ENCODE measurements around the gene RSRC1.
A peak's percentile ranks its signal among the peaks of the same experiment; 100 is the strongest.
"Not testable (repeated sequence)": the region's sequence is repeated elsewhere in the genome, so short reads cannot be mapped to it uniquely, and the experiment has no call there.

Gene RSRC1

GRCh38 chr3:158333736-158334135 is 223.8 kb downstream of the RSRC1 start:
- DNase-seq = peak; percentile 16 to 20

- peak; percentile 71 to 92 for DNase-seq
Observed at GRCh38 chr3:158337110-158337509, 227.2 kb downstream of the RSRC1 start.

GRCh38 chr3:158339638-158340037 is 229.7 kb downstream of the RSRC1 start:
- no peak for DNase-seq

GRCh38 chr3:158340951-158341350 is 231.1 kb downstream of the RSRC1 start:
- DNase-seq = not testable (repeated sequence)

GRCh38 chr3:158347966-158348365 is 238.1 kb downstream of the RSRC1 start:
- DNase-seq = no peak

GRCh38 chr3:158350971-158351370 is 241.1 kb downstream of the RSRC1 start:
- no peak for DNase-seq

- peak; percentile 82 to 87 for DNase-seq
Observed at GRCh38 chr3:158352551-158352950, 242.7 kb downstream of the RSRC1 start.

- DNase-seq = no peak
Observed at GRCh38 chr3:158354713-158355112, 244.8 kb downstream of the RSRC1 start.

GRCh38 chr3:158355623-158356588 is 246.0 kb downstream of the RSRC1 start:
- DNase-seq = no peak

GRCh38 chr3:158359339-158359738 is 249.4 kb downstream of the RSRC1 start:
- DNase-seq = no peak

GRCh38 chr3:158360756-158361448 is 251.0 kb downstream of the RSRC1 start:
- DNase-seq = no peak

- no peak for DNase-seq
Observed at GRCh38 chr3:158368271-158368670, 258.4 kb downstream of the RSRC1 start.

- no peak for DNase-seq
Observed at GRCh38 chr3:158369279-158369678, 259.4 kb downstream of the RSRC1 start.

GRCh38 chr3:158379517-158379916 is 269.6 kb downstream of the RSRC1 start:
- no peak for DNase-seq

GRCh38 chr3:158381262-158381868 is 271.5 kb downstream of the RSRC1 start:
- no peak for DNase-seq

GRCh38 chr3:158382479-158382878 is 272.6 kb downstream of the RSRC1 start:
- DNase-seq = no peak

GRCh38 chr3:158384019-158384418 is 274.1 kb downstream of the RSRC1 start:
- no peak for DNase-seq

- no peak for DNase-seq
Observed at GRCh38 chr3:158395421-158395820, 285.5 kb downstream of the RSRC1 start.

GRCh38 chr3:158402590-158402989 is 292.7 kb downstream of the RSRC1 start:
- no peak for DNase-seq

GRCh38 chr3:158403013-158403412 is 293.1 kb downstream of the RSRC1 start:
- DNase-seq = no peak

- DNase-seq = no peak
Observed at GRCh38 chr3:158404131-158404718, 294.3 kb downstream of the RSRC1 start.

GRCh38 chr3:158405507-158405906 is 295.6 kb downstream of the RSRC1 start:
- no peak for DNase-seq

Data from inflammatory macrophage treated with lipopolysaccharide for 1 hour (primary cell).